ENCODE data around the gene DBX2.

DNA sequence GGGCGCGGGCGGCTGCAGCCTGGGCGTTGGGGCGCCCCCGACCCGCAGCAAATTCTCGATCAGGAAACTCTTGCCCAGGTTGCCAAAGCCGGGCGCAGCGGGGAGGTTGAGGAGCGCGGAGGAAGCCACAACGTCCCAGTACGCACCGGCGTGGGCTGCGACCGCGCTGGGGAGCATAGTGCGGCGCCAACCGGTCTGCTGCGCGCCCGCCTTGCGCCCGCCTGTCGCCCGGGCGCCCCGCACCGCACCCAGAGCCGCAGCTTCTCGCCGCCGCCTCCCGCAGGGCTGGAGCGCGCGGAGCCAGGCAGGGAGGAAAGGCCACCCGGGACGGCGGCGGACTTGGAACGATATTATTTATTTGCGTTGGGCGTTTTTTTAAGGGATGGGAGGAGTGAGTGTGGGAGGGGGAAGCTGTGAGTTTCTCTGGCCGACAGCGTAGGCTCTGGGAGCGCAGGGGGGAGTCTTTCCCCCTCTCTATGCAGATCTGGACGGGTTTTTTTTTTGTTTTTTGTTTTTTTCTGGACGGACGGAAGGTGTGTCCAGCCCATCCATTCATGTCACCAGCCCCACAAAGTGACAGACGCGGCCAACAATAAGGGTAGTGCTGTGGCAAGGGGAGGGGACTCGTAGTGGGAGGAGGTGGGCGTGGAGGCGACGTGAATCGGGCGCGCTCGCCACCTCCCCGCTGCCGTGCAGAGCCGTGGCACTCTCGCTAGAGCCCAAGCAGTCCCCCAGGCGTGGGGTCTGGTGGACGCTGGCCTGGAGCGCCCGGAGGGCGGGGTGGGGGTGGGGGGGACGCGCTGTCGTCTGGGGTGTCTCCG lies at the start of gene DBX2:
- TF ChIP-seq, protein P1, sequence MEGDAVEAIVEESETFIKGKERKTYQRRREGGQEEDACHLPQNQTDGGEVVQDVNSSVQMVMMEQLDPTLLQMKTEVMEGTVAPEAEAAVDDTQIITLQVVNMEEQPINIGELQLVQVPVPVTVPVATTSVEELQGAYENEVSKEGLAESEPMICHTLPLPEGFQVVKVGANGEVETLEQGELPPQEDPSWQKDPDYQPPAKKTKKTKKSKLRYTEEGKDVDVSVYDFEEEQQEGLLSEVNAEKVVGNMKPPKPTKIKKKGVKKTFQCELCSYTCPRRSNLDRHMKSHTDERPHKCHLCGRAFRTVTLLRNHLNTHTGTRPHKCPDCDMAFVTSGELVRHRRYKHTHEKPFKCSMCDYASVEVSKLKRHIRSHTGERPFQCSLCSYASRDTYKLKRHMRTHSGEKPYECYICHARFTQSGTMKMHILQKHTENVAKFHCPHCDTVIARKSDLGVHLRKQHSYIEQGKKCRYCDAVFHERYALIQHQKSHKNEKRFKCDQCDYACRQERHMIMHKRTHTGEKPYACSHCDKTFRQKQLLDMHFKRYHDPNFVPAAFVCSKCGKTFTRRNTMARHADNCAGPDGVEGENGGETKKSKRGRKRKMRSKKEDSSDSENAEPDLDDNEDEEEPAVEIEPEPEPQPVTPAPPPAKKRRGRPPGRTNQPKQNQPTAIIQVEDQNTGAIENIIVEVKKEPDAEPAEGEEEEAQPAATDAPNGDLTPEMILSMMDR (IDR thresholded peaks at IDR 0.05; ENCODE audit: extremely low read depth in 1 of 2, insufficient read depth in 1 of 2, low read depth in 1 of 2, low read length in 2 of 2): no peak
- no peak for TF ChIP-seq JUN (IDR thresholded peaks at IDR 0.05; ENCODE audit: borderline replicate concordance, insufficient read depth, insufficient read length, low read depth)

Measured in endothelial cell of umbilical vein (primary cell).